ENCODE results near the gene FNIP1.
"Not testable (repeated sequence)": the region's sequence is repeated elsewhere in the genome, so short reads cannot be mapped to it uniquely, and the experiment has no call there.

The FNIP1 gene

DNA sequence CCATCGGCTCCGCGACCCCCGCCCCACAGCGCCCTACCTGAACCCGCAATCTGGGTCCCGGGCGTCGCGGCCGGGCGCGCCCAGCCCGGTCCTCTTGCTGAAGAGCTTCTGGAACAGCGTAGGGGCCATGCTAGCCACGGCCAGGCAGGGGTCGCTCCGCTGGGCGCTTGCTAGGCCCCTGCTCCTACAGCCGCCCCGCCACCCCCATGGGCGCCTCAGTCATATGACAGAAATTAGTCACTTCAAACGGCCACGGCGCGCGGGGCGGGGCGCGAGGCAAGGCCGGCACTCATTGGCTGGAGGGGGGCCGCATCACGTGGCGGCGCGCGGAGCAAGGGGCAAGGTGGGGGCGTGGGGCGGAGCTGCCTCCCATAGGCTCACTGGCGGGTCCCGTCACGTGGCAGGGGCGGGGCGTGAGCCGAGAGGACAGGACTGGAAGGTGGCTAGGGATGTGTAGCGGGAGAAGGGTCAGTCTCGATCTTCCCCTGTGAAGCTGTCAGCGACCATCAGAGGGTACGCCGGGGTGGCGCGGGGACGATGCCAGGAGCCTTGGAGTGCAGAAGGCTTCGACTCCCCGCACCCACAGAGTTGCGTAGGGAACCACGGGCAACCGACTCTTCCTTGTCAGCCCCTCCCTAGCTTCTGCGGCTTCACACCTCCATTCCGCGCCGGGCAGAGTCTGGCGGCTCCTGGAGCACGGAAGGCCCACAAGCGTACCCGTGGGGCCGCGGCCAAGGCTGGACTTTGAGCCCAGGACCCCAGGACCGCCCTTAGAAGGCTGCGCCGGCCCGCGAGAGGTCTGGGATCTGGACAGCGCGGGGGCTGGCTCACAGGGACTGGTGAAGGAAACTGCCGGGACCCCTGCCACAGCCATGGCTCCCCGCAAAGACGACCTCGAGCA lies at the start of gene FNIP1:
TSS of gene FNIP1 (minus strand) at position 225 of the 901 bp plus-strand sequence. CDS start at position 129, 96 bp downstream.
- peak; percentile 99 for DNase-seq

- DNase-seq, result no peak
These were observed 49.7 kb upstream of the FNIP1 start for GRCh38 chr5:131846536-131846935.

GRCh38 chr5:131845828-131846227 lies 49.0 kb upstream of the FNIP1 start:
- no peak for DNase-seq

DNA sequence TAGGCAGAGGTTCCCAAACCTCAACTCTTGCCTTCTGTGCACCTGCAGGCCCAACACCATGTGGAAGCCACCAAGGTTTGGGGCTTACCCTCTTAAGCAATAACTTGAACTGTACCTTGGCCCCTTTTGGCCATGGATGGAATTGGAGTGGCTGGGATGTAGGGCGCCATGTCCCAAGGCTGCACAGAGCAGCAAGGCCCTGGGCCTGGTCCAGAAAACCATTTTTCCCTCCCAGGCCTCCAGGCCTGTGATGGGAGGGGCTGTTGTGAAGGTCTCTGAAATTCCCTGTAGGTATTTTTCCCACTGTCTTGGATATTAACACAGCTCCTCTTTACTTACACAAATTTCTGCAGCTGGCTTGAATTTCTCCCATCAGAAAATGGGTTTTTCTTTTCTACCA lies 46.2 kb upstream of the FNIP1 start:
- DNase-seq, result not testable (repeated sequence)

DNA sequence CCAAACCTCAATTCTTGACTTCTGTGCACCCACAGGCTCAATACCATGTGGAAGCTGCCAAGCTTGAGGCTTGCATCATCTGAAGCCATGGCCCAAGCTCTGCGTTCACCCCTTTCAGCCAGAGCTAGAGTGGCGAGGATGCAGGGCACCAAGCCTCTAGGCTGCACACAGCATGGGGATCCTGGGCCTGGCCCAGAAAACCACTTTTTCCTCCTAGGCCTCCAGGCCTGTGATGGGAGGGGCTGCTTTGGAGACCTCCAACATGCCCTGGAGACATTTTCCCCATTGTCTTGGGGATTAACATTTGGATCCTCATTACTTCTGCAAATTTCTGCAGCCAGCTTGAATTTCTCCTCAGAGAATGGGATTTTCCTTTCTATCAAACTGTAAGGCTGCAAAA lies 35.9 kb upstream of the FNIP1 start:
- DNase-seq, result not testable (repeated sequence)

GRCh38 chr5:131825404-131826013 lies 28.7 kb upstream of the FNIP1 start:
- DNase-seq, result no peak

DNA sequence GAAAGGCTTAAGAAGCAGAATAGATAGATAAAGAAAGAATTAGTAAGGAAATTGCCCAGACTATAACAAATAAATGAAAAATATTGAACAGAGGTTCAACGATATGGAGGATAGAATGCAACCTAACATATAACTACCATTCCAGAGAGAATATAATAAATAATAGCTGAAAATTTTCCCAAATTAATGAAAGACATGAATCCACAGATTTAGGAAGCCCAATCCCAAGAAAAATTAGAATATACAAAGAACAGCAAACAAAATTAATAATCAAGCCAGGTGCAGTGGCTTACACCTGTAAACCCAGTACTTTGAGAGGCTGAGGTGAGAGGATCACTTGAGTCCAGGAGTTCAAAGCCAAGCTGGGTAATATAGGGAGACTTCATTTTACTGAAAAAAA lies 27.8 kb upstream of the FNIP1 start:
- no peak for DNase-seq

DNA sequence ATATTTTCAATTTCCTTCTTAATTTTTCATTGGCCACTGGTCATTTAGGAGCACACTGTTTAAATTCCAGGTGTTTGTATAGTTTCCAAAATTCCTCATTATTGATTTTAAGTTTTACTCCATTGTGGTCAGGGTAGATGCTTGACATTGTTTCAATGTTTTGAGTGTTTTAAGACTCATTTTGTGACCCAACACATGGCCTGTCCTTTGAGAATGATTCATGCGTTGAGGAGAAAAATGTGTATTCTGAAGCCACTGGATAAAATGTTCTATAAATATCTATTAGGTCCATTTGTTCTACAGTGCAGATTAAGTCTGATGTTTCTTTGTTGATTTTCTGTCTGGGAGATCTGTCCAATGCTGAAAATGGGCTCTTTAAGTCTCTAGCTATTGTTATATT lies 24.4 kb upstream of the FNIP1 start:
- no peak for DNase-seq

- no peak for DNase-seq
These were observed 21.3 kb upstream of the FNIP1 start for GRCh38 chr5:131818001-131818724.

- no peak for DNase-seq
These were observed 18.2 kb upstream of the FNIP1 start for GRCh38 chr5:131814990-131815389.

- no peak for DNase-seq
These were observed 15.7 kb upstream of the FNIP1 start for GRCh38 chr5:131812371-131813160.

GRCh38 chr5:131810510-131811249 lies 13.9 kb upstream of the FNIP1 start:
- DNase-seq, result no peak

GRCh38 chr5:131795879-131796792 lies 681 bp downstream of the FNIP1 start:
- peak; percentile 57 for DNase-seq

- no peak for DNase-seq
These were observed 1.6 kb downstream of the FNIP1 start for GRCh38 chr5:131795228-131795627.

DNA sequence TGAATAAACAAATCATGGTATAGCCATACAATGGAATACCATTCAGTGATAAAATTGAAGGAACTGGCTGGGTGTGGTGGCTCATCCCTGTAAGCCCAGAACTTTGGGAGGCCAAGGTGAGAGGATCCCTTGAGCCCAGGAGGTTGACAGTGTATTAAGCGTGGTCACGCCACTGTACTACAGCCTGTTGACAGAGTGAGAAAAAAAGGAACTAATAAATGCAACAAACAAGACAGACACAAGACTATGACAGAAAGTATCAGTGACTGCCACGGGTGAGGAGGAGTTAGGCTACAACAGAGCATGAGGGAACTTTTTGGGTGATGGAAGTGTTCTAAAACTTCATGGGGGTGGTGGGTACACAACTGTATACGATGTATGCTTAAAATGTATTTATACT lies 2.2 kb downstream of the FNIP1 start:
- DNase-seq, result no peak

DNA sequence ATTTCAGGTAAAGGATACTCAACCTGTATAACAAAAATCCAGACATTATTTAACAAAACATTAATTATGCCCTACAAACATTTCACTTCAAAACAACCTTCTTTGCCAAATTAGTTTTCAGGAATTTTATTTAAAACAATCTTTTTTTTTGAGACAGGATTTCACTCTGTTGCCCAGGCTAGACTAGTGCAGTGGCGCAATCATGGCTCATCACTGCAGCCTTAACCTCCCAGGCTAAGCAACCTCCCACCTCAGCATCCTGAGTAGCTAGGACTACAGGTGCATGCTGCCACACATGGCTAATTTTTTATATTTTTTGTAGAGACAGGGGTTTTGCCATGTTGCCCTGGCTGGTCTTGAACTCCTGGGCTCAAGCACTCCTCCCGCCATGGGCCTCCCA lies 3.9 kb downstream of the FNIP1 start:
- no peak for DNase-seq

- no peak for DNase-seq
These were observed 5.0 kb downstream of the FNIP1 start for GRCh38 chr5:131791866-131792265.

GRCh38 chr5:131790550-131790949 lies 6.3 kb downstream of the FNIP1 start:
- no peak for DNase-seq

- no peak for DNase-seq
These were observed 7.1 kb downstream of the FNIP1 start for GRCh38 chr5:131789765-131790164.

GRCh38 chr5:131787736-131788135 lies 9.1 kb downstream of the FNIP1 start:
- DNase-seq, result no peak
